Activated effector memory CD4-positive, alpha-beta T cell treated with Interleukin-2 at 50 U/mL for 16 hours (primary cell): ENCODE measurements around the gene KLHL30.
"Not testable (repeated sequence)": the region's sequence is repeated elsewhere in the genome, so short reads cannot be mapped to it uniquely, and the experiment has no call there.

Source experiments
- DNase-seq: peaks from one replicate; pipeline ENCODE4 v3.0.0-alpha.2; 2020

Gene KLHL30

DNA sequence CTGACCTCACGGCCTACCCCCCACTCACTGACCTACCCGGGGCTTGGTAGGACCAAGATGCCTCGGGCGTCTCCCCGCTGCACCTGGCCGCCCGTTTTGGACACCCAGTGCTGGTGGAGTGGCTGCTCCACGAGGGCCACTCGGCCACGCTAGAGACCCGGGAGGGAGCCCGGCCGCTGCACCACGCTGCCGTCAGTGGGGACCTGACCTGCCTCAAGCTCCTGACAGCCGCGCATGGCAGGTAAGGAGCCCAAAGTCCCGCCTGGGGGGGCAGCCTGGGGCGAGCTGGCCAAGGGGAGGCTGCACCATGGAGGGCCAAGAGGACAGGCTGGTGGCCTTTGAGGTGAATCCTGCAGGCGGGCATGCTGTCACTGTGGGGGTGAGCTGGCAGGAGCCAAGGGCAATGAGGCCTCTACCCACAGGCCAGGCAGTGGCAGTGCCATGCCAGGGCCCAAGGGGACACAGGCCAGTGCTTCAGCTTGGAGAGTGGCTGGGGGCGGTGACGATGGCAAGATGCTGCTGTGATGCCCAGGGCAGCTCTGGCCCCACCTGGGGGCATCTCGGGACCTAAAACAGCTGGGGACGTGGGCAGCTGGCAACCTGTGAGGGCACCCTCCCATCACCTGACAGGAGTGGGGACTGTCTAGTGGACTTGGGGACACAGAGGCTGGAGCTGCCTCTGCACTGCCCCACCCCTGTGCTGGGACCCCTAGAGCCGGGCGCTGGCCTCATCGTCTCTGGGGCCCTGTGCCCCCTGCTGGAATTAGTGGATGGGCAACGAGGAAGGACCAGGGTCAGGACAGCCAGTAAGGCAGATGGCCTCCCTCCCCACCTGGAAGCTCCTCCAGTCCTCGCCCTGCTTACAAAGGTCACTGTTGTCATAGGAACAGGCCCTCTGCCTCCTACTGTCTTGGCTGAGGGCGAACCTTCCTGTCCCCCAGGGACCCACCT, 36.3 kb upstream of the KLHL30 start:
- no peak for DNase-seq

DNA sequence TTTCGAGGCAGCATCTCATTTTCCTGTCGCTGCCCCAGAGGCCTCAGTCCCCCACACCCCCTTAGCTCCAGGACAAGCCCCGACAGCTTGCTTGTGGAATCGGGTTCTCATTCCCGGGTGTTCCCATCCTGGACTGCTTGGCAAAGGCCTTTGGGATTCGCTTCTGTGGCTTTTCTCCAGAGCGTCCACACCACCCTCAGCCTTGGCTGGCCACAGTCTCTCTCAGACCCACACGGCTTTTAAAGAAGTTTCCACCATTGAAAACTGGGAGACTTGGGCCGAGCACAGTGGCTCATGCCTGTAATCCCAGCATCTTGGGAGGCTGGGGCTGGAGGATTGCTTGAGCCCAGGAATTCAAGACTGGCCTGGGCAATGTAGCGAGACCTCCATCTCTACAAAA, 35.6 kb upstream of the KLHL30 start:
- DNase-seq, result no peak

DNA sequence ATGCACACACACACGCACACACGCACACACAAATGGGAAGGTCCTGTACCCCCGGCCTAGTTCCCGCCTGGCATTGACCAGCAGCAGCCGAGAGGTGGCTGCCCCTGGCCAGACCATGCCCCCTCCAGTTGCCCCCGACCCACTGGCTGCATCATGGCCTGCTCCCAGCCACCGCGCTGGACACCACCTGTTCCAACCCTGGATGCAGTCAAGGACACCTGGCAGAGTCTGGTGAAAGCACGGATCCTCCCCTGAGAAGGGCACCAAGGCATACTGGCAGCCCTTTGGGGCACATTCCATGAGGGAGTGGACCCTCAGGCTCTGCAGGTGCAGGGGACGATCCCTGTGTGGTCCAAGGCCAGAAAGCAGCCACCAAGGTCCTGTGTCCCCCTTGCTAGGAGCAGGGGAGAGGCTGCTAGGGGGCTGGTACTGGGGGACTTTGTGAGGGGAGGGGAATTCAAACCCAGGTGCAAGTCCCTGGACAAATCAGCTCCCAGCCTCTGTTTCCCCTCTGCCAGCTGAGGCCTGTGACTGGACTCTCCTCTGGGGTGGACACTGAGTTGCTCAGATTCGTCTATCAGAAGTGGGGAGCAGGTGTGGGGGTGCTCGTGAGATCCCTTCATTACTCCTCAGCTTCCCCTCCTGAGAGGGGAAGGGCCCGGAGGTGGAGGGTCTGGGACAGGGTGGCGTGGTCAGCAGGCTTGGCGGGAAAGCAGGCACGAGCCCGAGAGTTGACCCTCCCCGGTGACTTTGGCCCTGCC, 34.8 kb upstream of the KLHL30 start:
- no peak for DNase-seq

DNA sequence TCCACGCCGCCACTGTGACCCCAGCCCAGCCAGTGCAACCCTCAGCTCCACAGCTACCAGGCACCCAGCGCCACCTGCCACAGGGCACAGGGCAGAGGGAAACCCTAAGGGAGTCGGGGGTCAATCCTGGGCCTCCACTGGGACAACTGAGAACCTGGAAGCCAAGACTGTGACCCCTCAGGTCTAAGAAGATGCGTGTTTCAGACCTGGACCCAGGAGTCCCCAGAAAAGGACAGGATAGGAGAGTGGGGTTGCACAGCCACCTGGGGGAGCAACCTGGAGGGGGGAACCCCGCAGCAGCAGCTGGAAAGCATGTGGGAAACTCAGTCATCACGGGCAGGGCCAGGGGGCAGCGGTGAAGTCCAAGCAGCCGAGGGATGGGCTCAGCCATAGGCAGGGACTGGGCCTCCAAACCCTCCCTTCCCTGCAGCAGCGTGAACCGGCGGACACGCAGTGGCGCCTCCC, 34.2 kb upstream of the KLHL30 start:
- DNase-seq, result no peak

DNA sequence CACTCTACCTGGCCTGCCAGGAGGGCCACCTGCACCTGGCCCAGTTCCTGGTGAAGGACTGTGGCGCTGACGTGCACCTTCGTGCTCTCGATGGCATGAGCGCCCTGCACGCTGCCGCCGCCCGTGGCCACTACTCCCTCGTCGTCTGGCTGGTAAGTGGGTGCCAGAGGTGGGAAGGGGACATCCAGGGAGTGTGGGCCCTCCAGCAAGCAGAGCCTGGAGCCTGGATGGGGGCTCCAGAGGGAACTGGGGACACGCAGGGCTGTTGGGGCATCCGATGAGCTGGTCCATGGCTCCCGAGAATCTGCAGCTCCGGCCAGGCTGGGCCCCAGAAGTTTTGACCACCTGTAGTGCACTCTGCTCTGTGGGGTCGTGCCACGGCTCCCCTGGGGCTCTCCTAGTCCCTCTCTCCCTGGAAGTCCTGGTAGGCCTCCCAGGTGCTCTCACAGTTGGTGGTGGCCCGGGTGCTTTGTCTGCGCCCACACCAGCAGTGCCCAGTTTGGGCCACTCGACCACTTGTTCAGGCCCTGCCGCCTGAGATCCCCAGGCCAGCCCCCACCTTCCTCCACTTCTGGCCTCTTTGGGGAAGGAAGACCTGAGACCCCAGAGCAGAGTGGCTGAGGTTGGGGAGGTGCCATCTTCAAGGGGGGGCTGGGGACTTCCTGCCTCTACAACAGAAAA, 33.6 kb upstream of the KLHL30 start:
- no peak for DNase-seq

DNA sequence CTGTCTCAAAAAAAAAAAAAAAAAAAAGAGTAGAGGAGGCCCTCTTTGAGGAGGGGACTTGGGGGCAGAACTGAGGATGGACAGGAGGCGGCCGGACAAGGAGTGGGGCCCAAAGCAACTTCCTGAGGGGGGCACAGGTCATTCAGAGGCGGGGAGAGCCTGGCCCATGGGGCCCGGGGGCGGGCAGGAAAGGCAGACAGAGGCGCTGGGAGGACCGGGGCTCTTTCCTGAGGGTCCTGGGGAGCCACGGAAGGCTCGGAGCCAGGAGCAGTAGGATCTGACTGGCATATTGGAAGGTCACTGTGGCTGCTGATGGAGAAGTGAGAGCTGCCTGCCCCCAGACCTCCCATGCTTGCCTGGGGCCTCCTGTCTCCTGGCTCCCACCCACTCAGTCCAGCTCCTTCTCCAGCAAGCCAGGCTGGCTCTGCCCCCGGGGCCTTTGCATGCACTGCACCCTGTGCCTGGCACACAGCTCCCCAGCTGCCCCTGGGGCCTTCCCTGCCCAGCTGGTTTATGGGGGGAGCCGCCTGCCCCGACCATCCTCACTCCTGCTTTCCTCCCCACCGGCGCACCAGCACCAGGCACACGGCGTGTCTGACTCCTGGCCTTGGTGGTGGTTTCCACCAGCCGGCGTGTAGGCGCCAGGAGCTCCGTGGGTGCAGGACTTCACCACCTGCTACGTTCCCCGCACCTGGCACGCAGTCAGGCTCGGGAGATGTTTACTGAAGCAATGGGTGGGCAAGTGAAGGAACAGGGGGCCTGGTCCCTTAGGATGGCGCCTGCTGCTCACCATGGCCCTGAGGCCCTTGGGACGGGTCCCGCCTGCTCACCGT, 32.7 kb upstream of the KLHL30 start:
- no peak for DNase-seq

DNA sequence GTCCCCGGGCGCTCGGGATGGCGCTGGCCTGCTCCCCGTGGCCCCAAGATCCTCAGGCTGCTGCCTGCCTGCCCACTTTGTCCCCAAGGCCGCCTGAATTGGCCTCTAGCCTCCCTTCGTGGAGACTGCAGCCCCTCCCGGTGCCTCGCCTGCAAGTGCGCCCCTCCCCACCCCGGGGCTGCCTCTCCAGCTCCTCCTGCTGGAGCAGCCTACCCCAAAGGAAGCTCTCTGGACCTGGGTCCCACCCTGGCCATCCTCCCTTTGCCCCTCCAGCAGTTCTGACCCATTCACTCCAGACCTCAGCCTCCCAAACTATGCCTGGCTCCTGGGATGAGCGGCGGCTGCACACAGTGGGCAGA, 32.1 kb upstream of the KLHL30 start:
- no peak for DNase-seq

DNA sequence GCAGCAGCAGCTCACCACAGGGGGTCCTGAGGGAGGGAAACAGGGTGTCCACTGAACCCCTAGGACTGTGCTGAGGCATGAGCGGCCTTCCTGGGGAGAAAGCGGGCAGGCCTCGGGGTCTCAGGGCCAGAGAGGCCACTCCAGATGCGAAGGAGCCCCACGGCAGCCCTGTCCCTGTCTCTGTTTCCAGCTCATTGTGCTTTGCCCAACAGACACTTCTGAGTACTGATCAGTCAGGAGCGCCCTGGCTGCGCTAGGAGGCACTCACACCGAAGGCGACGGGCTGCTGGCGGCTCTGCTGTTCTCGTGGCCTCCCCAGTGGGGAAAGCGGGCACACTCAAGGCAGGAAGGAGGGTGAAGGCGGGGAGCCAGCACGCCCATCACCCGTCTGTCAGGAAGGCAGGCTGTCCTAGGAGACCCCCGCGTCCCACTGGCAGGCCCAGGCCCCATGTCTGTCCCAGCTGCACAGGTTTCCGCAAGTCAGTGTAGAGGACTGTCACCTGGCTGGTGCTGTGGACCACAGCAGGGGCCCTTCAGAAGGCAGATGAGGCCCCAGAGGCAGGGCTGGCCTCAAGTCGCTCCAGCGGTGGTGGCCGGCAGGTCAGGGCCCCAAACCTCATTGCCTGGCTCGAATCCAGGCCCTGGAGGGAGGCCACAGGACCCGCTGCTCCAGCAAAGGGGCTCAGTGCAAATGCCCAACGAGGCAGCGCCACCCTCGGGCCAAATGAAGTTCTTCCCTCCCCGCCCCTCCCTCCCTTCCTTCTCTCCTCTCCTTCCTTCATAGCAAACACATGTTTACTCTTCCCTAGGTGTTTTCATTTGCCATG, 31.6 kb upstream of the KLHL30 start:
- no peak for DNase-seq

DNA sequence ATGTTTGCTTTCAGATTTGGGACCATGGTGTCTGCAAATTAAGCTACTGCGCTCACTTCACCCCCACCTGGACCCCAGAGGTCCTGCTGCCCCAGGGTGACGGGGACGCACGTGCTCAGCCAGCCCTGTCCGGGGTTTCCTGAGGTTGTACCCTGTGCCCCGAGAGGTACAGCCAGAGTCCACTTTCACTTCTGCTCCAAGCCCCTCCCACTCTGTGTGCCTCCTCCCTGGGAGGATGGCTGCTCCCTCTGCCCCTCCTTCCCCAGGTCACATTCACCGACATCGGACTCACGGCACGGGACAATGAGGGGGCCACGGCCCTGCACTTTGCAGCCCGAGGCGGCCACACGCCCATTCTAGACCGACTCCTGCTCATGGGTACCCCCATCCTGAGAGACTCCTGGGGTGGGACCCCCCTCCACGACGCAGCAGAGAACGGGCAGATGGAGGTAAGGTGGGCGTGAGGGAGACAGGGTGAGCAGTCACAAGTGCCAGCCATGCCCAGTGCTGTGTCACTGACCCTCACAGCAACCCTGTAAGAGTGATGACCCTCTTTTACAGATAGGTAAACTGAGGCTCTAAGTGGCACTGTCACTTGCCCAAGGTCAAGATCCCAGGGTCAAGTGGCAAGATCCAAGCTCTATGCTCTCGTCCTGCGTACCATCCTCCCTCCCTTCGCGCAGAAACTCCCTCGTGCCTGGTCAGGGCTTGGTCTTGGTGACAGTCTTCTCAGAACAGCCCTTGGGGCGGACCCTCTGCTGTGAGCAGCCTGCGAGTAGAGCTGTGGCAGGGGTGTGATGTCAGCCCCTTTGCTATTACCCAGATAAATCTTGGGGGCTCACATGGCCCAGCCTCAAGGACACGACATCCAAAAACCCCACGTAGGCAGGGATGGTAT, 30.7 kb upstream of the KLHL30 start:
- DNase-seq, result no peak

DNA sequence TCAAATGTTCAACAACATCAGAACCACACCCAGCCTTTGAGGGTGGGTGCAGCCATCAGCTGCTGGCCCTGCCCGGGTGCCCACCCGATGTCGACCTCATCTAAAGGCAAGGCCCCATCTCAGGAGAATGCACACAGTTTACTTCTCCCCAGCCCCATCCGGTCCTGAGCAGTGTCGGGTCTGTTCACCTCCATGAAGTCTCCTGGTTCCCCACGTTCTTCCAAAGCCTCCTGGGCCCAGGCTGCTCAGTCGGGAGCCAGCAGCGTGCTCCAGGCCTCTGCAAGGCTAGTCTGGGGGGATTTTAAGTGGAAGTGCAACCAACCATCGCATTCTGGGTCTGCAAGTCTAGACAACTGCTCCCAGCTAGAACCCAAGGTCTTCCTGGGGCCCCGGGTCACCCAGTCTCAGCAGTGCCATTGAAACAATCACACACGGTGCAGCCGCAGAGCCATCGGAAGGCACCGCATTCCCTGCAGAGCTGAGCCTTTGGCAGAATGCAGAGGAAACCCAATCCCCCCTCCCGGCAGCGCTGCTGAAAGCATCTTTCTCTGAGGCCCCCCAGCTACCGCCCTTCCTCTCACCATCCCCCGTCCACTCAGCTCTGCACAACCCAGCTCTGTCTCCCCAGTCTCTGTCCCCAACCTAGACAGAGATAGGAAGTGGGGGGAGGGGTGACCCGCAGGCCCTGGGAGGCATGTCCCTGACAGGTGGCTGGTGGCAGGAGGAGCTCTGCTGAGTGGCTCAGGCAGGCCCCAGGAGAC, 29.9 kb upstream of the KLHL30 start:
- DNase-seq, result no peak

DNA sequence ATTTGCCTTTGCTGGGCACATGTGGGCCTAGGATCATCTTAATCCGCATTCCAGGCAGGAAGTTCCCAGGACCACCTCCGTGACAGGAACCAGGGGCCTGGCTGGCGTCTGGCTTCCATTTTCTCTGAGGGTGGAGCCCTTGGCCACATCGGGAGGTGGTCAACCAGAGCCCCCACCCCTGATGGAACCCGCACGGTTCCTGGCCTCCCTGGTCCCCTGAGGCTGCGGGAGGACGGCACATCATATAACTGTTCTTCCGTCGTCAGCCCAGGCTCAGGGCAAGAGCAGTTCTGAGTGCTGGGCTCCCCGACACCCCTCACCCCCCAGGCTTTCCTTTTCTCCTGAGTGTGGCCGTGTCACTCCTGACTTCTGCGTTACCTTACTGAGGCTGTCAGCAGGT, 24.9 kb upstream of the KLHL30 start:
- no peak for DNase-seq

DNA sequence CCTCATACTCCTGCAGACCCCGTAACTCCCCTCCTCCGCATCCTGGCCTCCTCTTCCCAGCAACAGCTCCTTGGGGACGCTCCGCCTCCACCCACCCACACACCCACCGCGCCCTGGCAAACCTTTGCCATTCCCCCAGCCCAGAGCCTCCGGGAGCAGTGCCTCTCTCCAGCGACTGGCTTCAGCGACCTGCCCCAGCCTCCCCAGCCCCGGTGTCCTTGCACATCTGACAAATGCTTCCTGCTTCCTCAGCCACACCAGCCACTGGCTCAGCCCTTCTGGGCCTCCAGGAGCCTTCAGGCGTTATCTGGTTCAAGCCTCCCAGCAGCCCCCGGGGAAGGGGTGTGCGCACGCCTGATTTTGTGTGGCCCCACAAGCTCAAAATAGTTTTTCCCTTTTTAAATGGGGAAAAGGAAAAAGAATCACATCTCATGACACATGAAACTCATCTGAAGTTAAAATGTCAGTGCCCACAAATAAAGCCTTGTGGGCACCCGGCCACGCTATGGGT, 24.1 kb upstream of the KLHL30 start:
- DNase-seq, result no peak

DNA sequence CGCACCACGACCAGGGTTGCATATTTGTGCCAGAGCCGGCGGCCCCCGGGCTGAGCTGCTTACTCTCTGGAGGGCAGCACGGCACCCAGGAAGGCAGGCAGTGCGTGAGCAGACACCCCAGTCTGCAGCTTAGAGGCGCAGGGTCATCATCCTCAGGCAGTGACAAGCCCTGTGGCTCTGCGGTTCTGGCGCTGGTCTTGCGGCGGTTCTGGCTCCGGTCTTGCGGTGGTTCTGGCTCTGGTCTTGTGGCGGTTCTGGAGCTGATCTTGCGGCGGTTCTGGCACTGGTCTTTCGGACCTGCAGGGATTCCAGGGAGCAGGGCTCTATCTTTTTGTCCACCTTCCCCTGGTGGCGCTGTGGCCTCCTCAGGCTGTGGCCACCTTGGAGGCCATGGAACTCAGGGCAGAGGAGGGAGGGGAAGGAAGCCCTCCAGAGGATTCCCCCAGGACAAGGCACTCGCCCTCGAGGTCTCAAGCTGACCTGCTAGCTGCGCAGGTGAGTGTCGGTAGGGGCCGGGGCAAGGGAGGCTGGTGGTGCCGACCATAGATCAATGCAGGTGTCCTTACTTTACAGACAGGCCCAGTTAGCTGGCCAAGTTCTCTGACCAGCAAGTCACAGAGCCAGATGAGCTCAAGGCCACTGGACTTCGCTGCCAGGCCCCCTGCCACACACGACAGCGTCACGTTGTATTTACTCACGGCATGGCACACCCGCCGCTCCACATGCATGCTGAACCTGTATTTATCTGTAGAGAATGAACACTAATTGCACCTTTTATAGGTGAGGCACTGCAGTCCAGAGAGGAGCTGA, 23.4 kb upstream of the KLHL30 start:
- no peak for DNase-seq

DNA sequence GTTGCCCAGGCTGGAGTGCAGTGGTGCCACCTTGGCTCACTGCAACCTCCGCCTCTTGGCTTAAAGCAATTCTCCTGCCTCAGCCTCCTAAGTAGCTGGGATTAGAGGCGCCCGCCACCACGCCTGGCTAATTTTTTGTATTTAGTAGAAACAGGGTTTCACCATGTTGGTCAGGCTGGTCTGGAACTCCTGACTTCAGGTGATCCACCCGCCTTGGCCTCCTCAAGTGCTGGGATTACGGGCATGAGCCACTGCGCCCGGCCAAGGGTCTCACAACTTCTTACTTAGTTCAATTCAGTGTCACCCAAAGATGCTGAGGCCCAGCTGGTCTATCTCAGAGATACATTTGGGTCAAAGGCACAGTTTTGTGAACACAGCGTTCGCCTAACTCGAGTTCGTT, 22.8 kb upstream of the KLHL30 start:
- DNase-seq, result not testable (repeated sequence)

DNA sequence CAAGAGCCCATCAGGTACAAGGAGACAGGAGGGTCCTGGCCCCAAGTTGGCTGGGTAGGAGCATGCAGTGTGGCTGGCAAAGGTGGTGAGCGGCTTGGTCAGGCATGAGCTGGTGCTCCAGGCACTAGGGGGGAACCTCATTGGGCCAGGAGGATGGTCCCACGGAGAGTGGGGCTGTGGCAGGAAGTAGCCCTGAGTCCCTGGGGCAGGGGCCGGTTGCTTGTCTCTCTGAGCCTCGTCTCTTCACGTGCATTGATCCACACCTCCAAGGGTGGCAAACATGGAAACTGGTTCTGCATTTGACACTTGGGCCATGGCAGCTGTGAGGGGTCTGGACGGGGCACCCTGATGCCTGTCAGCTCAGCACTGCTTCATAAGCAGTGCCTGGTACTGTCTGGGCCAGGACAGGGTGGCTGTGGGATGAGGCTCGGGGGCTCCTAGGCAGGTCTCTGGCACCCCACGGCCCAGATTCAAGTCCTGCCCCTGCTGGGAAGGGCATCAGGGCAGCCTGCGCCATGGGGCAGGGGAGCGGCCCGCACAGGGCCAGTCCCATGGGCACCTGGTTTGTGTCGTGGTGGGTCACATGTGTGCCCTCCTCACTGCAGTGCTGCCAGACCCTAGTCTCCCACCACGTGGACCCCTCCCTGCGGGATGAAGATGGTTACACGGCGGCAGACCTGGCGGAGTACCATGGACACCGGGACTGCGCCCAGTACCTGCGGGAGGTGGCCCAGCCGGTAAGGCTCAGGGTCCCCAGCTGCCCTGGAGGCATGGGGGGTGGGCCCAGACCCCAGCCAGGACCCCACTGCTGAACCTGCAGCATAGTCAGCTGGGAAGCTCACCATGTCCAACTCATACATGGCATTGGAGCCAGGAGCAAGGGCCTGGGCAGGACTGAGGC, 21.9 kb upstream of the KLHL30 start:
- no peak for DNase-seq

DNA sequence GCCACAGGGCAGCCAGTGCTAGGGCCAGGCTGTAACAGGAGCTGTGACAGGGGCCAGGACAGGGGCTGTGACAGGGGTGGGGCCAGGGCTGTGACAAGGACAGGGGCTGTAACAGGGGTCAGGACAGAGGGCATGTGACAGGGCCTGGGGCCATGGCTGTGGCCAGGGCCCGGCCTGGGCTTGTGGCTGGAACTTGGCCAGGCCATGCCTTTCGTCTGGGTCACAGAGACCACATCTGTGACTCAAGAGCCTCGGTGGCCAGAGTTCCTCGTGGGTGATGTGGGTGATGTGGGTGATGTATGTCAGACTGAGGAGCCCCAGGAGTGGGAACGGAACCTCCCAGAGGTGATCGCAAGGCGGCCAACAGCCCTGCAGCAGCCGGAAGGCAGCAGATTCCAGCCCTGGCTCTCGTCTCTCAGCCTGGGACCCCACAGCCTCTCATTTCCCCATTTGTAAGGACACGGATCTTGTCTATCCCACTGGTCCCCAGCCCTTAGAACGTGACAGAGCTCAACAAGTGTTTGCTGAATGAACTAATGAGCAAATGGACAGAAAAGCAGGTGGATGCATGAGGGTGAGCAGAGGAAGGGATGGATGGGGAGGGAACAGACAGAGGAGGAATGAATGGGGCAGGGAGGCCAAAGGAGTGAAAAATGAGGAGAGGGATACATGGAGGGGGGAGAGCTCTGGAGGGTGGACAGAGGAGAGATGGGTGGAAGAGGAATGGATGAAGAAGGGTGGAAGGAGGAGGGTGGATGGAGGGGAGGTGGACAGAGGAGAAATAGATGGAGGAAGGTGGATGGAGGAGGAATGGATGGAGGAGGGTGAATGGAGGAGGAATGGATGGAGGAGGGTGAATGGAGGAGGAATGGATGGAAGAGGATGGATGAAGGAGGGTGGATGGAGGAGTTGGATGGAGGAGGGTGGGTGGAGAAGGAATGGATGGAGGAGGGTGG, 21.0 kb upstream of the KLHL30 start:
- DNase-seq, result no peak
